HEK293 (cell line): ENCODE data around the gene FMN1.
A peak's percentile ranks its signal among the peaks of the same experiment; 100 is the strongest.

Experiments used
- CTCF ChIA-PET: fragments of 350-600 bp; formaldehyde crosslinking; extraction: SDS; loops from one replicate; lab custom pipeline; 2021; ENCODE audit warnings: antibody characterized with exemption; lab: Yijun Ruan, JAX
- POLR2A ChIA-PET: fragments of 300-600 bp; formaldehyde crosslinking; extraction: SDS; loops from one replicate; lab custom pipeline; 2020; ENCODE audit warnings: antibody characterized with exemption, inconsistent platforms; lab: Yijun Ruan, JAX
- H3K27ac ChIP-seq: fragments of 200-500 bp; sonication (Bioruptor generic); 2 replicates; pipeline ENCODE4 v1.5.1; 2014; ENCODE audit warnings: low read depth, low read length, control low read depth, inconsistent platforms; ENCODE audit errors: extremely low read depth
- H3K36me3 ChIP-seq, 2 experiments: fragments of 200-500 bp in 1 of 2; sonication (Bioruptor generic) in 1 of 2; 1 replicate in 1 of 2; 2 replicates in 1 of 2; pipeline ENCODE4 v1.5.1; 2014 to 2017; ENCODE audit warnings: inconsistent platforms in 2 of 2, low read length in 2 of 2; ENCODE audit not compliant: control insufficient read depth in 2 of 2, insufficient read depth in 1 of 2
- H3K4me1 ChIP-seq: fragments of 200-500 bp; sonication (Bioruptor generic); 2 replicates; pipeline ENCODE4 v1.5.1; 2014; ENCODE audit warnings: mild to moderate bottlenecking, low read length, inconsistent platforms; ENCODE audit not compliant: control insufficient read depth, insufficient read depth
- H3K4me3 ChIP-seq: 2 replicates; pipeline ENCODE4 v1.5.1; 2011; ENCODE audit warnings: low read depth, mild to moderate bottlenecking, control low read depth, low read length, moderate library complexity
- H3K9me3 ChIP-seq: fragments of 200-500 bp; sonication (Bioruptor generic); 2 replicates; pipeline ENCODE4 v1.5.1; 2014; ENCODE audit warnings: low read depth, low read length, inconsistent platforms; ENCODE audit not compliant: control insufficient read depth, insufficient read depth
- FEZF1 ChIP-seq: fragments of 450-650 bp; formaldehyde crosslinking; IDR thresholded peaks from 2 replicates; pipeline ENCODE4 v1.5.1; 2016; ENCODE audit warnings: missing biosample characterization, missing genetic modification characterization
- GLI2 ChIP-seq: fragments of 450-650 bp; formaldehyde crosslinking; IDR thresholded peaks from 2 replicates; pipeline ENCODE4; 2017; ENCODE audit warnings: missing biosample characterization, missing genetic modification characterization, low read depth, borderline replicate concordance
- INSM2 ChIP-seq: fragments of 450-650 bp; formaldehyde crosslinking; IDR thresholded peaks from 2 replicates; pipeline ENCODE4 v1.5.1; 2016; ENCODE audit warnings: missing biosample characterization, missing genetic modification characterization
- MEIS1 ChIP-seq: sonication (generic); formaldehyde crosslinking; IDR thresholded peaks from 2 replicates; pipeline ENCODE4 v1.8.1; 2022; ENCODE audit warnings: missing genetic modification reagents, mild to moderate bottlenecking, borderline replicate concordance
- MYNN ChIP-seq: fragments of 450-650 bp; formaldehyde crosslinking; IDR thresholded peaks from 2 replicates; pipeline ENCODE4 v1.5.1; 2016; ENCODE audit warnings: missing biosample characterization, missing genetic modification characterization, borderline replicate concordance
- OSR2 ChIP-seq: fragments of 450-650 bp; formaldehyde crosslinking; IDR thresholded peaks from 2 replicates; pipeline ENCODE4 v1.5.1; 2016; ENCODE audit warnings: missing biosample characterization, missing genetic modification characterization
- OVOL3 ChIP-seq: fragments of 450-650 bp; formaldehyde crosslinking; IDR thresholded peaks from 2 replicates; pipeline ENCODE4 v1.5.1; 2016; ENCODE audit warnings: missing biosample characterization, missing genetic modification characterization
- REPIN1 ChIP-seq: fragments of 450-650 bp; formaldehyde crosslinking; IDR thresholded peaks from 2 replicates; pipeline ENCODE4 v1.5.1; 2017; ENCODE audit warnings: missing biosample characterization, missing genetic modification characterization, low read depth
- SCRT2 ChIP-seq: fragments of 450-650 bp; formaldehyde crosslinking; IDR thresholded peaks from 2 replicates; pipeline ENCODE4 v1.5.1; 2016; ENCODE audit warnings: missing biosample characterization, missing genetic modification characterization
- SP7 ChIP-seq: fragments of 450-650 bp; formaldehyde crosslinking; IDR thresholded peaks from 2 replicates; pipeline ENCODE4 v1.5.1; 2016; ENCODE audit warnings: missing biosample characterization, missing genetic modification characterization
- TRIM28 ChIP-seq: IDR thresholded peaks from 2 replicates; pipeline ENCODE4 v1.6.1; 2011; ENCODE audit warnings: low read length, control low read depth, borderline replicate concordance
- YY2 ChIP-seq: fragments of 450-650 bp; formaldehyde crosslinking; IDR thresholded peaks from 2 replicates; pipeline ENCODE4 v1.5.1; 2016; ENCODE audit warnings: missing biosample characterization, missing genetic modification characterization
- ZBTB26 ChIP-seq: fragments of 450-650 bp; formaldehyde crosslinking; optimal IDR thresholded peaks from 2 replicates; pipeline ENCODE3; 2016; ENCODE audit warnings: missing biosample characterization, mild to moderate bottlenecking, missing genetic modification characterization
- ZIC2 ChIP-seq: fragments of 450-650 bp; formaldehyde crosslinking; IDR thresholded peaks from 2 replicates; pipeline ENCODE4 v1.5.1; 2016; ENCODE audit warnings: missing biosample characterization, missing genetic modification characterization
- ZNF202 ChIP-seq: fragments of 450-650 bp; formaldehyde crosslinking; IDR thresholded peaks from 2 replicates; pipeline ENCODE4 v1.5.1; 2016; ENCODE audit warnings: missing biosample characterization, missing genetic modification characterization, borderline replicate concordance
- ZNF211 ChIP-seq: fragments of 450-650 bp; formaldehyde crosslinking; IDR thresholded peaks from 2 replicates; pipeline ENCODE4 v1.5.1; 2016; ENCODE audit warnings: low read depth, missing biosample characterization, missing genetic modification characterization
- ZNF560 ChIP-seq: fragments of 450-650 bp; formaldehyde crosslinking; IDR thresholded peaks from 2 replicates; pipeline ENCODE4 v1.5.1; 2017; ENCODE audit warnings: missing biosample characterization, missing genetic modification characterization, borderline replicate concordance
- ZNF580 ChIP-seq: fragments of 450-650 bp; formaldehyde crosslinking; IDR thresholded peaks from 2 replicates; pipeline ENCODE4 v1.5.1; 2016; ENCODE audit warnings: missing biosample characterization, missing genetic modification characterization
- ZNF621 ChIP-seq: fragments of 450-650 bp; formaldehyde crosslinking; IDR thresholded peaks from 2 replicates; pipeline ENCODE4 v1.5.1; 2017; ENCODE audit warnings: missing biosample characterization, missing genetic modification characterization
- ZNF626 ChIP-seq: fragments of 450-650 bp; sonication (Bioruptor Pico); formaldehyde crosslinking; IDR thresholded peaks from 2 replicates; pipeline ENCODE4 v1.5.1; 2018; ENCODE audit warnings: missing biosample characterization, missing genetic modification characterization, inconsistent platforms
- ZNF629 ChIP-seq: fragments of 450-650 bp; formaldehyde crosslinking; IDR thresholded peaks from 2 replicates; pipeline ENCODE4 v1.5.1; 2017; ENCODE audit warnings: missing biosample characterization, missing genetic modification characterization
- ZNF660 ChIP-seq: fragments of 450-650 bp; IDR thresholded peaks from 2 replicates; pipeline ENCODE4 v1.5.1; 2018; ENCODE audit warnings: missing biosample characterization, mild to moderate bottlenecking, missing genetic modification characterization
- ZSCAN16 ChIP-seq: fragments of 450-650 bp; formaldehyde crosslinking; IDR thresholded peaks from 2 replicates; pipeline ENCODE4 v1.5.1; 2016; ENCODE audit warnings: missing biosample characterization, missing genetic modification characterization
- TF ChIP-seq, protein P1 (sequence below): sonication (generic); formaldehyde crosslinking; IDR thresholded peaks from 2 replicates; pipeline ENCODE4 v1.8.1; 2022; ENCODE audit warnings: mild to moderate bottlenecking, moderate library complexity, missing genetic modification reagents
- TF ChIP-seq, protein P2 (sequence below): fragments of 450-650 bp; formaldehyde crosslinking; IDR thresholded peaks from 2 replicates; pipeline ENCODE4 v1.5.1; 2017; ENCODE audit warnings: missing biosample characterization, missing genetic modification characterization
- TF ChIP-seq, protein P3 (sequence below): fragments of 450-650 bp; IDR thresholded peaks from 2 replicates; pipeline ENCODE4 v1.5.1; 2018; ENCODE audit warnings: missing biosample characterization, mild to moderate bottlenecking, missing genetic modification characterization
- TF ChIP-seq, protein P4 (sequence below): fragments of 450-650 bp; formaldehyde crosslinking; IDR thresholded peaks from 2 replicates; pipeline ENCODE4 v1.5.1; 2016; ENCODE audit warnings: missing biosample characterization, missing genetic modification characterization

FMN1 gene

DNA sequence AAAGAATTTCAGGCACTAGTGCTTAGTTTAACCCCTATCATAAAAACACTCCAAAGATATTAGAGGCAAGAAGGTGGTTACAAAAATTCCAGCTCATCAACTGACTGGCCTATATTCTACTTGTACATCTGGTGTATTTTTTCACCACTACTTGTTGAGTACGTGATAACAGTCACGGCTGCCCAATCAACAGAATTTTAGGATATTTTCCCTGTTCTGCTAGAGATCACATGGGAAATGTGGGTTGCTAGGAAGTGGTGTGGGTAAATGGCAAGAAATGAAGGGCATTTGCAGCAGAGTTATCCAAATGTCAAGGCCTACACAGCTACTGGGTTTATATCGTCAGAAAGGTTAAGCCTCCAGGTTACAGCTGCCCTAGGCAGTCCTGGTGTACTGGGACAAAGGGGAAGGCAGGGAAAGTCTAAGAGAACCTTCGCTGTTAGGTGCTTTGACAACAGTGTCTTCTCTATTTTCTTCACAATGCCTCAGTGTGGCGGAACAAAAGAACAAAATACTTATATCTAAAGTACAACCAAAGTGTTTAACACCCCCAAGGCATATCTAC is 81.9 kb downstream of the FMN1 start:
- ChIA-PET CTCF (interaction anchor here (0.7 kb wide), 1 partner anchor 72 kb away, joined by 3 read pairs; no protein-coding TSS in a partner anchor), POLR2A (no interaction called here)
- no peak for TF ChIP-seq GLI2 (tag by site-specific recombination)
- TF ChIP-seq ZNF211 = no peak
- TF ChIP-seq ZNF621 (tag by site-specific recombination) = no peak
- no peak for TF ChIP-seq ZNF202 (tag by site-specific recombination)
- TF ChIP-seq, protein P1, sequence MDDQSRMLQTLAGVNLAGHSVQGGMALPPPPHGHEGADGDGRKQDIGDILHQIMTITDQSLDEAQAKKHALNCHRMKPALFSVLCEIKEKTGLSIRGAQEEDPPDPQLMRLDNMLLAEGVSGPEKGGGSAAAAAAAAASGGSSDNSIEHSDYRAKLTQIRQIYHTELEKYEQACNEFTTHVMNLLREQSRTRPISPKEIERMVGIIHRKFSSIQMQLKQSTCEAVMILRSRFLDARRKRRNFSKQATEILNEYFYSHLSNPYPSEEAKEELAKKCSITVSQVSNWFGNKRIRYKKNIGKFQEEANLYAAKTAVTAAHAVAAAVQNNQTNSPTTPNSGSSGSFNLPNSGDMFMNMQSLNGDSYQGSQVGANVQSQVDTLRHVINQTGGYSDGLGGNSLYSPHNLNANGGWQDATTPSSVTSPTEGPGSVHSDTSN (CRISPR knock-in tag) = no peak
- no peak for TF ChIP-seq ZBTB26
- TF ChIP-seq REPIN1 (tag by site-specific recombination) = no peak
- no peak for TF ChIP-seq MEIS1 (CRISPR knock-in tag)
- no peak for TF ChIP-seq TRIM28
- TF ChIP-seq ZNF629 (tag by site-specific recombination) = no peak
- no peak for TF ChIP-seq ZNF660 (tag by site-specific recombination)
- TF ChIP-seq ZSCAN16 = peak; percentile 76
- no peak for TF ChIP-seq OSR2 (tag by site-specific recombination)
- TF ChIP-seq ZNF580 = no peak
- no peak for TF ChIP-seq YY2 (tag by site-specific recombination)
- TF ChIP-seq ZNF626 (tag by site-specific recombination) = no peak
- no peak for TF ChIP-seq ZNF560 (tag by site-specific recombination)
- TF ChIP-seq SCRT2 (tag by site-specific recombination) = 0 out of 2 replicates have a peak, but pooled peaks have one; percentile 37
- no peak overlapping the region for H3K4me3 ChIP-seq
- no peaks in the 10 kb centered on the region for H3K9me3 ChIP-seq
- H3K36me3 ChIP-seq = no peaks in the 10 kb centered on the region
- H3K4me1 ChIP-seq = peaks cover 9% of the 10 kb centered on the region
- no peak overlapping the region for H3K27ac ChIP-seq

GRCh38 chr15:33111041-33111451 is 83.5 kb downstream of the FMN1 start:
- Histone ChIP-seq H3K27ac (no peak overlapping the region), H3K36me3 (no peaks in the 10 kb centered on the region), H3K4me1 (peaks cover 9% of the 10 kb centered on the region), H3K9me3 (no peaks in the 10 kb centered on the region), H3K4me3 (no peak overlapping the region)
- ChIA-PET POLR2A (no interaction called here), CTCF (no interaction called here)
- peak; percentile 77 for TF ChIP-seq SCRT2 (tag by site-specific recombination)
- TF ChIP-seq, protein P2, sequence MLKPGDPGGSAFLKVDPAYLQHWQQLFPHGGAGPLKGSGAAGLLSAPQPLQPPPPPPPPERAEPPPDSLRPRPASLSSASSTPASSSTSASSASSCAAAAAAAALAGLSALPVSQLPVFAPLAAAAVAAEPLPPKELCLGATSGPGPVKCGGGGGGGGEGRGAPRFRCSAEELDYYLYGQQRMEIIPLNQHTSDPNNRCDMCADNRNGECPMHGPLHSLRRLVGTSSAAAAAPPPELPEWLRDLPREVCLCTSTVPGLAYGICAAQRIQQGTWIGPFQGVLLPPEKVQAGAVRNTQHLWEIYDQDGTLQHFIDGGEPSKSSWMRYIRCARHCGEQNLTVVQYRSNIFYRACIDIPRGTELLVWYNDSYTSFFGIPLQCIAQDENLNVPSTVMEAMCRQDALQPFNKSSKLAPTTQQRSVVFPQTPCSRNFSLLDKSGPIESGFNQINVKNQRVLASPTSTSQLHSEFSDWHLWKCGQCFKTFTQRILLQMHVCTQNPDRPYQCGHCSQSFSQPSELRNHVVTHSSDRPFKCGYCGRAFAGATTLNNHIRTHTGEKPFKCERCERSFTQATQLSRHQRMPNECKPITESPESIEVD (tag by site-specific recombination) = peak; percentile 99
- TF ChIP-seq FEZF1 (tag by site-specific recombination) = peak; percentile 76
- TF ChIP-seq ZIC2 (tag by site-specific recombination) = 0 out of 2 replicates have a peak, but pooled peaks have one; percentile 8
- peak; percentile 68; the same call in 1 of the 2 replicates for TF ChIP-seq INSM2 (tag by site-specific recombination)
- TF ChIP-seq, protein P3, sequence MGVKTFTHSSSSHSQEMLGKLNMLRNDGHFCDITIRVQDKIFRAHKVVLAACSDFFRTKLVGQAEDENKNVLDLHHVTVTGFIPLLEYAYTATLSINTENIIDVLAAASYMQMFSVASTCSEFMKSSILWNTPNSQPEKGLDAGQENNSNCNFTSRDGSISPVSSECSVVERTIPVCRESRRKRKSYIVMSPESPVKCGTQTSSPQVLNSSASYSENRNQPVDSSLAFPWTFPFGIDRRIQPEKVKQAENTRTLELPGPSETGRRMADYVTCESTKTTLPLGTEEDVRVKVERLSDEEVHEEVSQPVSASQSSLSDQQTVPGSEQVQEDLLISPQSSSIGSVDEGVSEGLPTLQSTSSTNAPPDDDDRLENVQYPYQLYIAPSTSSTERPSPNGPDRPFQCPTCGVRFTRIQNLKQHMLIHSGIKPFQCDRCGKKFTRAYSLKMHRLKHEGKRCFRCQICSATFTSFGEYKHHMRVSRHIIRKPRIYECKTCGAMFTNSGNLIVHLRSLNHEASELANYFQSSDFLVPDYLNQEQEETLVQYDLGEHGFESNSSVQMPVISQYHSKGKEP = peak; percentile 72; the same call in 1 of the 2 replicates
- TF ChIP-seq SP7 (tag by site-specific recombination) = peak; percentile 92
- no peak for TF ChIP-seq MYNN (tag by site-specific recombination)
- no peak for TF ChIP-seq ZSCAN16
- 0 out of 2 replicates have a peak, but pooled peaks have one; percentile 28 for TF ChIP-seq OVOL3 (tag by site-specific recombination)
- TF ChIP-seq, protein P4, sequence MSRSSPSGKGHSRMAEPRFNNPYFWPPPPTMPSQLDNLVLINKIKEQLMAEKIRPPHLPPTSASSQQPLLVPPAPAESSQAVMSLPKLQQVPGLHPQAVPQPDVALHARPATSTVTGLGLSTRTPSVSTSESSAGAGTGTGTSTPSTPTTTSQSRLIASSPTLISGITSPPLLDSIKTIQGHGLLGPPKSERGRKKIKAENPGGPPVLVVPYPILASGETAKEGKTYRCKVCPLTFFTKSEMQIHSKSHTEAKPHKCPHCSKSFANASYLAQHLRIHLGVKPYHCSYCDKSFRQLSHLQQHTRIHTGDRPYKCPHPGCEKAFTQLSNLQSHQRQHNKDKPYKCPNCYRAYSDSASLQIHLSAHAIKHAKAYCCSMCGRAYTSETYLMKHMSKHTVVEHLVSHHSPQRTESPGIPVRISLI (tag by site-specific recombination) = peak; percentile 47; the same call in 1 of the 2 replicates
